HG02884 (cell line): ENCODE results near the gene MYNN.
"Not testable (repeated sequence)": the region's sequence is repeated elsewhere in the genome, so short reads cannot be mapped to it uniquely, and the experiment has no call there.

Experiments used
- ATAC-seq: cut with Tn5 transposase; IDR thresholded peaks from one replicate; pipeline ENCODE4 v1.9.1; 2021; ENCODE audit warnings: mild to moderate bottlenecking, moderate library complexity; ENCODE audit not compliant: unreplicated experiment

Gene MYNN

GRCh38 chr3:169772897-169773816 is at the start of gene MYNN:
MYNN (plus strand) TSS chr3:169773396; CDS start chr3:169774296, 900 bp downstream.
- ATAC-seq: peak; percentile 74

GRCh38 chr3:169731857-169732256 is 41.3 kb upstream of the MYNN start:
- not testable (repeated sequence) for ATAC-seq

- no peak for ATAC-seq
Measured at GRCh38 chr3:169739067-169739466, 34.1 kb upstream of the MYNN start.

GRCh38 chr3:169744366-169745054 is 28.7 kb upstream of the MYNN start:
- ATAC-seq: no peak

- no peak for ATAC-seq
Measured at GRCh38 chr3:169746924-169747323, 26.3 kb upstream of the MYNN start.

- no peak for ATAC-seq
Measured at GRCh38 chr3:169748670-169749069, 24.5 kb upstream of the MYNN start.

- ATAC-seq: no peak
Measured at GRCh38 chr3:169750665-169751064, 22.5 kb upstream of the MYNN start.

- no peak for ATAC-seq
Measured at GRCh38 chr3:169751875-169752274, 21.3 kb upstream of the MYNN start.

- ATAC-seq: no peak
Measured at GRCh38 chr3:169754711-169755110, 18.5 kb upstream of the MYNN start.

GRCh38 chr3:169755488-169755887 is 17.7 kb upstream of the MYNN start:
- no peak for ATAC-seq

GRCh38 chr3:169758359-169758994 is 14.7 kb upstream of the MYNN start:
- ATAC-seq: no peak

- peak; percentile 59 for ATAC-seq
Measured at GRCh38 chr3:169759256-169759655, 13.9 kb upstream of the MYNN start.

GRCh38 chr3:169760479-169760878 is 12.7 kb upstream of the MYNN start:
- no peak for ATAC-seq

GRCh38 chr3:169764312-169764881 is 8.8 kb upstream of the MYNN start:
- peak; percentile 38 for ATAC-seq

- ATAC-seq: peak; percentile 69
Measured at GRCh38 chr3:169764882-169765612, 8.1 kb upstream of the MYNN start, which contains the start of gene TERC. TERC (minus strand) TSS chr3:169765060.

- peak; percentile 20 for ATAC-seq
Measured at GRCh38 chr3:169769287-169770181, 3.7 kb upstream of the MYNN start, which contains the start of gene ACTRT3. ACTRT3 (minus strand) TSS chr3:169769561; CDS start chr3:169769520, 41 bp downstream.

GRCh38 chr3:169771497-169772304 is 1.5 kb upstream of the MYNN start:
- no peak for ATAC-seq

- peak; percentile 18 for ATAC-seq
Measured at GRCh38 chr3:169772305-169772896, 795 bp upstream of the MYNN start.
